ENCODE data around the gene USP20.

USP20 gene

GRCh38 chr9:129919277-129919676 is 84.0 kb downstream of the USP20 start:
- no peak overlapping the region for H3K27ac ChIP-seq
- TF ChIP-seq ZFX (IDR thresholded peaks at IDR 0.05) = no peak

- TF ChIP-seq CTCF (conservative IDR thresholded peaks at IDR 0.05) (no peak), ZFX (IDR thresholded peaks at IDR 0.05) (no peak)
- no peak overlapping the region for H3K27ac ChIP-seq
Measured at GRCh38 chr9:129919841-129920240, 84.6 kb downstream of the USP20 start.

GRCh38 chr9:129921905-129922304 is 86.6 kb downstream of the USP20 start:
- no peak overlapping the region for H3K27ac ChIP-seq
- TF ChIP-seq ZFX (IDR thresholded peaks at IDR 0.05) (no peak), CTCF (conservative IDR thresholded peaks at IDR 0.05) (no peak)

- H3K27ac ChIP-seq = no peak overlapping the region
- TF ChIP-seq CTCF (conservative IDR thresholded peaks at IDR 0.05) = no peak
- TF ChIP-seq ZFX (IDR thresholded peaks at IDR 0.05) = no peak
Measured at GRCh38 chr9:129923589-129923988, 88.3 kb downstream of the USP20 start.

GRCh38 chr9:129929496-129930125 is 94.4 kb downstream of the USP20 start:
- TF ChIP-seq ZFX (IDR thresholded peaks at IDR 0.05) = no peak
- H3K27ac ChIP-seq = no peak overlapping the region

- no peak for TF ChIP-seq CTCF (conservative IDR thresholded peaks at IDR 0.05)
- no peak for TF ChIP-seq ZFX (IDR thresholded peaks at IDR 0.05)
- H3K27ac ChIP-seq = no peak overlapping the region
Measured at GRCh38 chr9:129930743-129931142, 95.5 kb downstream of the USP20 start.

All from C4-2B (cell line).